Hepatocyte (in vitro differentiated cells): ENCODE results near the gene PACRG. TPM values are rescaled to one million over a fixed set of nuclear protein-coding genes. Genes with fewer than 3 reads are reported as not detected.

Experiments
- DNase-seq: peaks from one replicate; pipeline ENCODE4 v3.0.0-alpha.2; 2016; ENCODE audit warnings: low spot score
- H2AFZ ChIP-seq: fragments of 200-600 bp; sonication (generic); 2 replicates; pipeline ENCODE4 v1.6.0; 2016; ENCODE audit warnings: antibody characterized with exemption, mild to moderate bottlenecking
- H3K27ac ChIP-seq: fragments of 200-600 bp; sonication (generic); 2 replicates; pipeline ENCODE4 v1.5.1; 2016; ENCODE audit warnings: mild to moderate bottlenecking
- H3K27me3 ChIP-seq: fragments of 200-600 bp; sonication (generic); 2 replicates; pipeline ENCODE4 v1.6.1; 2016
- H3K36me3 ChIP-seq: fragments of 200-600 bp; sonication (generic); replicated peaks from 2 replicates; pipeline ENCODE4 v1.5.1; 2016; ENCODE audit warnings: low read depth; ENCODE audit not compliant: insufficient read depth
- H3K4me1 ChIP-seq: fragments of 200-600 bp; sonication (generic); 2 replicates; pipeline ENCODE4 v1.5.1; 2016; ENCODE audit warnings: mild to moderate bottlenecking, moderate library complexity; ENCODE audit not compliant: insufficient read depth
- H3K4me2 ChIP-seq: fragments of 200-600 bp; sonication (generic); 2 replicates; pipeline ENCODE4 v1.6.0; 2016
- H3K4me3 ChIP-seq: fragments of 200-600 bp; sonication (generic); 2 replicates; pipeline ENCODE4 v1.5.1; 2016; ENCODE audit warnings: mild to moderate bottlenecking
- H3K79me2 ChIP-seq: fragments of 200-600 bp; sonication (generic); 2 replicates; pipeline ENCODE4 v1.6.0; 2017; ENCODE audit warnings: mild to moderate bottlenecking
- H3K9me2 ChIP-seq: fragments of 200-600 bp; sonication (generic); replicated peaks from 2 replicates; pipeline ENCODE4 v1.6.0; 2017; ENCODE audit warnings: mild to moderate bottlenecking; ENCODE audit not compliant: insufficient read depth
- H3K9me3 ChIP-seq: fragments of 200-600 bp; sonication (generic); 2 replicates; pipeline ENCODE4 v1.5.1; 2016; ENCODE audit warnings: low read depth, mild to moderate bottlenecking
- H4K20me1 ChIP-seq: fragments of 200-600 bp; sonication (generic); 2 replicates; pipeline ENCODE4 v1.6.0; 2016; ENCODE audit warnings: mild to moderate bottlenecking; ENCODE audit not compliant: insufficient read depth, poor library complexity, severe bottlenecking
- CTCF ChIP-seq: fragments of 200-600 bp; sonication (generic); IDR thresholded peaks from 2 replicates; pipeline ENCODE4 v1.5.1; 2016; ENCODE audit warnings: antibody characterized with exemption, mild to moderate bottlenecking; ENCODE audit not compliant: poor library complexity
- EZH2 ChIP-seq: fragments of 200-600 bp; sonication (generic); IDR thresholded peaks from 2 replicates; pipeline ENCODE4 v1.6.1; 2016; ENCODE audit warnings: antibody characterized with exemption, mild to moderate bottlenecking, borderline replicate concordance
- EZH2phosphoT487 ChIP-seq: fragments of 200-600 bp; sonication (generic); IDR thresholded peaks from one replicate; pipeline ENCODE4 v1.6.1; 2018; ENCODE audit warnings: antibody characterized with exemption, mild to moderate bottlenecking, low read depth, moderate library complexity; ENCODE audit not compliant: unreplicated experiment, severe bottlenecking
- WGBS: methylation state at CpG from one replicate; pipeline ENCODE4 v1.1.6; 2016; ENCODE audit warnings: low lambda C conversion rate; ENCODE audit errors: missing lambda C conversion rate; 5-methylcytosine and 5-hydroxymethylcytosine counted together
- polyA plus RNA-seq: library from polyadenylated mRNA; unstranded; fragments of >200 nt; fragmentation: Nextera tagmentation; extraction: Ambion mirVana; gene quantifications from 2 replicates; pipeline ENCODE4 v1.2.1, GENCODE V29; 2016
- total RNA-seq: library from RNA; depleted of rRNA; stranded (reverse); fragments of >200 nt; gene quantifications from 2 replicates; pipeline ENCODE4 v1.2.3, GENCODE V29; 2014

Gene PACRG
- total and polyA plus RNA-seq, 2 experiments from 2014 or later: 0.91 to 2.6 TPM

GRCh38 chr6:162684961-162685360 is 42.8 kb upstream of the PACRG start:
- Histone ChIP-seq H3K79me2 (no peaks in the 10 kb centered on the region), H4K20me1 (no peaks in the 10 kb centered on the region), H3K4me3 (no peak overlapping the region), H3K9me3 (no peaks in the 10 kb centered on the region), H3K4me1 (no peaks in the 10 kb centered on the region), H3K4me2 (no peak overlapping the region), H3K27ac (no peak overlapping the region), H3K9me2 (no peaks in the 10 kb centered on the region), H3K36me3 (no peaks in the 10 kb centered on the region), H3K27me3 (no peaks in the 10 kb centered on the region), H2AFZ (no peak overlapping the region)
- DNase-seq: no peak
- TF ChIP-seq EZH2: no peak
- no peak for TF ChIP-seq CTCF
- no peak for TF ChIP-seq EZH2phosphoT487
- 64% methylated on average over 3 of the region's 3 CpGs for WGBS

GRCh38 chr6:162685586-162685985 is 42.2 kb upstream of the PACRG start:
- Histone ChIP-seq H3K27ac (no peak overlapping the region), H3K9me2 (no peaks in the 10 kb centered on the region), H3K36me3 (no peaks in the 10 kb centered on the region), H2AFZ (no peak overlapping the region), H3K4me1 (no peaks in the 10 kb centered on the region), H3K4me3 (no peak overlapping the region), H3K27me3 (no peaks in the 10 kb centered on the region), H3K4me2 (no peak overlapping the region), H4K20me1 (no peaks in the 10 kb centered on the region), H3K9me3 (no peaks in the 10 kb centered on the region), H3K79me2 (no peaks in the 10 kb centered on the region)
- WGBS: 91% methylated on average over 5 of the region's 5 CpGs
- TF ChIP-seq CTCF (no peak), EZH2 (no peak), EZH2phosphoT487 (no peak)
- no peak for DNase-seq

GRCh38 chr6:162688751-162689345 is 38.9 kb upstream of the PACRG start:
- WGBS: 79% methylated on average over 3 of the region's 3 CpGs
- Histone ChIP-seq H4K20me1 (no peaks in the 10 kb centered on the region), H3K27me3 (no peaks in the 10 kb centered on the region), H3K9me2 (no peaks in the 10 kb centered on the region), H2AFZ (no peak overlapping the region), H3K4me2 (no peak overlapping the region), H3K4me3 (no peak overlapping the region), H3K36me3 (no peaks in the 10 kb centered on the region), H3K4me1 (no peaks in the 10 kb centered on the region), H3K9me3 (no peaks in the 10 kb centered on the region), H3K27ac (no peak overlapping the region), H3K79me2 (no peaks in the 10 kb centered on the region)
- TF ChIP-seq EZH2phosphoT487: no peak
- no peak for TF ChIP-seq CTCF
- no peak for TF ChIP-seq EZH2
- DNase-seq: no peak

- Histone ChIP-seq H3K9me3 (no peaks in the 10 kb centered on the region), H3K36me3 (no peaks in the 10 kb centered on the region), H4K20me1 (no peaks in the 10 kb centered on the region), H3K4me1 (no peaks in the 10 kb centered on the region), H2AFZ (no peak overlapping the region), H3K27ac (no peak overlapping the region), H3K4me3 (no peak overlapping the region), H3K4me2 (no peak overlapping the region), H3K9me2 (no peaks in the 10 kb centered on the region), H3K79me2 (no peaks in the 10 kb centered on the region), H3K27me3 (no peaks in the 10 kb centered on the region)
- no peak for DNase-seq
- no peak for TF ChIP-seq EZH2
- no peak for TF ChIP-seq CTCF
- no peak for TF ChIP-seq EZH2phosphoT487
- WGBS: 64% methylated on average over 5 of the region's 5 CpGs
These were observed 37.6 kb upstream of the PACRG start for GRCh38 chr6:162690158-162690557.
